Left lung (tissue), 10 donors: Measurements from ENCODE around the gene GASK1A. TPM values are rescaled to one million over a fixed set of nuclear protein-coding genes. Genes with fewer than 3 reads are reported as not detected.

Source experiments
- ATAC-seq: fragments of 200-7000 bp; cut with Tn5 transposase; one replicate; pipeline ENCODE4 v1.9.1; 2020; ENCODE audit warnings: moderate library complexity
- DNase-seq, 4 donors: peaks; one replicate each; pipeline ENCODE4 v3.0.0-alpha.2; 2013 to 2020
- H3K27ac ChIP-seq, 2 donors: fragments of 200-600 bp; sonication (generic) in 1 of 2; one replicate each; pipeline versions ENCODE4 v1.5.0 to v1.8.0; 2020 to 2021
- H3K27me3 ChIP-seq, 2 donors: fragments of 200-600 bp; sonication (generic) in 1 of 2; one replicate each; pipeline versions ENCODE4 v1.5.0 to v1.8.0; 2020 to 2021
- H3K36me3 ChIP-seq, 2 donors: fragments of 200-600 bp; sonication (generic) in 1 of 2; one replicate each; pipeline versions ENCODE4 v1.5.0 to v1.8.0; 2020 to 2021
- H3K4me1 ChIP-seq, 2 donors: fragments of 200-600 bp; one replicate each; pipeline ENCODE4 v1.8.0; 2021
- H3K4me3 ChIP-seq, 2 donors: fragments of 200-600 bp; sonication (generic) in 1 of 2; one replicate each; pipeline versions ENCODE4 v1.5.0 to v1.8.0; 2020 to 2021; ENCODE audit warnings: mild to moderate bottlenecking in 1 of 2
- H3K9me3 ChIP-seq, 2 donors: fragments of 200-600 bp; sonication (generic) in 1 of 2; one replicate each; pipeline versions ENCODE4 v1.5.0 to v1.8.0; 2020 to 2021
- intact Hi-C, 2 donors: fragments of 100-400 bp; cut with DNase I; formaldehyde crosslinking; loops; one replicate each; pipeline versions ENCODE4 v1.11.2 to v1.14.2; 2022
- polyA plus RNA-seq, 6 donors: library from polyadenylated mRNA; unstranded; fragments of 120-200 nt; gene quantifications; one replicate each; pipeline ENCODE4 v1.2.1, GENCODE V29; 2013; ENCODE audit not compliant: insufficient read length in 6 of 6
- total RNA-seq, 2 donors: library from RNA; stranded (reverse); fragmentation: NEBNext Ultra II Directional; extraction: Animal tissue kit (Norgen Biotek cat#: 25700); gene quantifications; one replicate each; pipeline ENCODE4 v1.2.1, GENCODE V29; 2021
- TF ChIP-seq, protein P1 (sequence below), 2 donors: fragments of 200-600 bp; sonication (generic) in 1 of 2; IDR thresholded peaks; one replicate each; pipeline versions ENCODE4 v1.5.0 to v1.8.0; 2021; ENCODE audit warnings: antibody characterized with exemption in 2 of 2
- donor health status: DM: no; HTN: yes; CAD: no.
- donor health status: DM: no; HTN: no; CAD: no.

GASK1A gene
- total and polyA plus RNA-seq, 8 donors = 3.1 to 12.3 (median 4.2) TPM

DNA sequence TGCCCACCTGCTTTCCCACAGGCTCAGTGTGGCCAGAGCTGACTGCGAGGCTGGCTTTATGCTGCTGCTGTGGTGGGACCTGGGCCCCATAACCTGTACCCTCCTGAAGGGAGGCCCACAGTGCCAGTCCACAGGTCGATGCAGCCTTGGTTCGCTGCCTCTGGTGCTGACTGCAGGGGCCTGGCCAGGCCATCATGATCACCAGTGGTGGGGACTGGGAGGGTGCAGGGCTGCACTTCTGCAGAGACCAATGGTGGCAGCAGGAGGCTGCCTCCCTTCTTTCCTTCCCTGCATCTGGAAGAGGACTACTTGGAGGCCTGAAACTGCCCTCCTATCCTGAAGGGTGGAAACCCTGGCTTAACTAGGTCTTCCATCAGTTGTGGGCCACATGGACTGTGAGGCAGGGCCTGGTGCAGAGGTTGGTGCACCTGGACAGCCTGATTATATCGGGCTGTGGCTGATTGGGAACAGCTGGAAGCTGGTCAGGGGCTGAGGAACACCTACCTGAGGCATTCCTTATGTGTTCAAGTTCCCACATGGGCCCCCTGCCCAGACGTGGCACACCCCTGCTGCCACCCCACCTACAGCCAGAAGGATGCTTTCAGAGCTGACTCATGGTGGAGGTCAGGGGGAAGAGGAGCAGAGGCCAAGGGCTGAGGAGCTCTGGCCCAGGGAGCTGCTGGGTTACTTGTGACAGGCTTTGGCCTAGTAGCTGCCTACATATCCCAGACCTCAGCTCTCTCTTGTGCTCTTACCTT is 97.0 kb downstream of the GASK1A start:
- intact Hi-C loops = no loop called here
- H3K27ac ChIP-seq = no peak overlapping the region
- DNase-seq (no peak), ATAC-seq (no peak)
- H3K27me3 ChIP-seq = no peaks in the 10 kb centered on the region
- peaks cover 0 to 20% of the 10 kb centered on the region in 2 donors for H3K36me3 ChIP-seq
- TF ChIP-seq, protein P1, sequence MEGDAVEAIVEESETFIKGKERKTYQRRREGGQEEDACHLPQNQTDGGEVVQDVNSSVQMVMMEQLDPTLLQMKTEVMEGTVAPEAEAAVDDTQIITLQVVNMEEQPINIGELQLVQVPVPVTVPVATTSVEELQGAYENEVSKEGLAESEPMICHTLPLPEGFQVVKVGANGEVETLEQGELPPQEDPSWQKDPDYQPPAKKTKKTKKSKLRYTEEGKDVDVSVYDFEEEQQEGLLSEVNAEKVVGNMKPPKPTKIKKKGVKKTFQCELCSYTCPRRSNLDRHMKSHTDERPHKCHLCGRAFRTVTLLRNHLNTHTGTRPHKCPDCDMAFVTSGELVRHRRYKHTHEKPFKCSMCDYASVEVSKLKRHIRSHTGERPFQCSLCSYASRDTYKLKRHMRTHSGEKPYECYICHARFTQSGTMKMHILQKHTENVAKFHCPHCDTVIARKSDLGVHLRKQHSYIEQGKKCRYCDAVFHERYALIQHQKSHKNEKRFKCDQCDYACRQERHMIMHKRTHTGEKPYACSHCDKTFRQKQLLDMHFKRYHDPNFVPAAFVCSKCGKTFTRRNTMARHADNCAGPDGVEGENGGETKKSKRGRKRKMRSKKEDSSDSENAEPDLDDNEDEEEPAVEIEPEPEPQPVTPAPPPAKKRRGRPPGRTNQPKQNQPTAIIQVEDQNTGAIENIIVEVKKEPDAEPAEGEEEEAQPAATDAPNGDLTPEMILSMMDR (IDR thresholded peaks at IDR 0.05) = no peak
- H3K9me3 ChIP-seq = no peaks in the 10 kb centered on the region
- no peaks in the 10 kb centered on the region for H3K4me1 ChIP-seq
- no peak overlapping the region for H3K4me3 ChIP-seq

DNA sequence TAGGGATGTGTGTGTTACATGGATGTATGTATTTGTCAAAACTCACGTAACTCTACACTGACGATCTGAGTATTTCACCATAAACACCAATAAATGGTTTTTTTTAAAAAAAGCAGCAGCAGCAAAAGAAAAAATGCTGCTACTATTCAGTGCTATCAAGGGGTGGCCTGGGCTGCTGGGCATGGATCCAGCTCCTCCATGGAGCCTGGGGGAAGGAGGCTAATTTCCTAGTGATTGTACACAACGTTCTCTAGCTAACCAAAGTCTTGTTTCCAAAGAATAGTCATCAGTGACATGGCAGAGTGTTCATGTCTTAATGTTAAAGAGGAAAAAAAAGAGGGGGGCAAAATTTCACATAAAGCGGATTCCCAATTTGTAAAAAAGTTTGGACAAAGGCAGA is 97.7 kb downstream of the GASK1A start:
- TF ChIP-seq, protein P1 (IDR thresholded peaks at IDR 0.05) = no peak
- no peak for ATAC-seq
- Histone ChIP-seq H3K27ac (no peak overlapping the region), H3K4me1 (no peaks in the 10 kb centered on the region), H3K27me3 (no peaks in the 10 kb centered on the region), H3K36me3 (peaks cover 0 to 23% of the 10 kb centered on the region in 2 donors), H3K9me3 (no peaks in the 10 kb centered on the region), H3K4me3 (no peak overlapping the region)
- intact Hi-C loops = no loop called here
- DNase-seq = peak in 2 of 4 donors; percentile 16 to 39

DNA sequence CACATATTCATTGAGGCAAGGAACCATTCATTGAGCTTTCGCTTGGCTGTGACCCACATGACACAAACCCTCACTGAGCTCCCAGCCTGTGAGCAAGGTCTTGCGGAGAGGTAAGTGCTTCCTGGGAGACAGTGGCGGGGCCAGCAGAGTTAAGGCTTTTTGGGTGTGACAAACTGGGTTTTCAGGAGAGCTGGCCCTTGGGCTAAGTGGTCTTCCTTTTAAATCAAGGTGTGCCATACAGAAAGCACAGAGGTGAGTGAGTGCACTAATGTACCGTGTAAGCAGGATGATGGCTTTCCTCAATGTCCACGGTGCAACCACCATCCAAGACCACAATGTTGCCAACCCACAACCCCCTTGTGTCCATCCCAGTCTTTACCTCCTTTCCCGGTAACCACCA is 98.2 kb downstream of the GASK1A start:
- Histone ChIP-seq H3K4me1 (no peaks in the 10 kb centered on the region), H3K27me3 (no peaks in the 10 kb centered on the region), H3K27ac (no peak overlapping the region), H3K36me3 (peaks cover 0 to 23% of the 10 kb centered on the region in 2 donors), H3K4me3 (no peak overlapping the region), H3K9me3 (no peaks in the 10 kb centered on the region)
- DNase-seq (no peak), ATAC-seq (no peak)
- intact Hi-C loops = no loop called here
- TF ChIP-seq, protein P1 (IDR thresholded peaks at IDR 0.05) = no peak

DNA sequence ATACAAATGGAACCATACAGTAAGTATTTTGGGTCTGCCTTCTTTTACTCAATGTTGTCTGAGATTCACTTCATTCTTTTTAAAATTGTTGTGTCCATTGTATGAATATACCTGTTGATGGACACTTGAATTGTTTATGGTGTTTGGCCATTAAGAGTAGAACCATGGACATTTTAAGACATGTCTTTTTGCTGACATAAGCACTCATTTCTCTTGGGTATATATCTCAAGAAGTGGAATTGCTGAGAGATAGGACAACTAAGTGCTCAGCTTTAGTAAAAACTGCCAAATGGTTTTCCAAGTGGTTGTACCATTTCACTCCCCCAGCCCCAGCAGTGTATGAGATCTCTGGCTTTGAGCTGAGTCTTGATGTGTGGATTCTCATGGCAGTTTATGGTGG is 98.6 kb downstream of the GASK1A start:
- ATAC-seq (no peak), DNase-seq (no peak)
- no peaks in the 10 kb centered on the region for H3K27me3 ChIP-seq
- H3K36me3 ChIP-seq = peaks cover 0 to 23% of the 10 kb centered on the region in 2 donors
- TF ChIP-seq, protein P1 (IDR thresholded peaks at IDR 0.05) = no peak
- intact Hi-C loops = no loop called here
- no peak overlapping the region for H3K4me3 ChIP-seq
- H3K27ac ChIP-seq = no peak overlapping the region
- H3K4me1 ChIP-seq = no peaks in the 10 kb centered on the region
- no peaks in the 10 kb centered on the region for H3K9me3 ChIP-seq

DNA sequence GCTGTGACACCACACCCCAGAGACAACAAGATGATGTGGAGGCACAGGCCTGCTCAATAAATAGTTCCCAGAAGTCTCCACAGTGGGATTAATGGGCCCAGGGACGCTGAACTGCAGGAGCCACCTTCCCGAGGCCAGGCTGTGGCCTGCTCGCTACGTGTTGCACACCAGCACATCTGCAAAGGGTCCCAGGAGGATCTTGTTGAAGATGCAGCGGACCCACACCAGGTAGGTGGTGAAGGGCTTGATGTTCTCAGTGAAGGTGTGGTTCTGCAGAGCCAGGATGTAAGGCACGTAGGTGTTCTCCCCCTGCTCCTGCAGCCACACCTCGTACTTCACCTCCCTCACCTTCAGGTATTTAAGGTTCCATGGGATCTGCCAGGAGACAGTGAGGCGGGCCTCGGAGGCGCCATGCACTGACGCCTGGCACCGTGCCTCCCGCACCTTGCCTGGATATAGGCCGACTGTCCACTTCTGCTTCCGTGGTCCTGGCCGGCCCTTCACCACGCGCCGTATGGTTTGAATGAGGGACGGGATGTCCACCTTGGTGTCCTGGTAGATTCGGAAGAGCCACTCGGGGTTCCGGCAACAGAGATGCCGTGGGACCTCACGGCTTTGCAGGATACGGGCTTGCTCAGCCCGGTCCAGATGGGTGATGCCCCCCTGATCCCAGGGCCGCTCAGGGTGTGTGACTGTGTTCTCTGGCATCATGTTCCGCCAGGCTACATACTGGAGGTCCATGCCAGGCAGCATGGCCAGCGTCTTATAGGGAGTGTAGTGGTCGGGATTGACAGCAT is 100.6 kb downstream of the GASK1A start:
- DNase-seq (no peak), ATAC-seq (no peak)
- intact Hi-C loops = no loop called here
- Histone ChIP-seq H3K27ac (no peak overlapping the region), H3K36me3 (peaks cover 0 to 23% of the 10 kb centered on the region in 2 donors), H3K27me3 (no peaks in the 10 kb centered on the region), H3K9me3 (no peaks in the 10 kb centered on the region), H3K4me1 (no peaks in the 10 kb centered on the region), H3K4me3 (no peak overlapping the region)
- TF ChIP-seq, protein P1 (IDR thresholded peaks at IDR 0.05) = no peak
